ENCODE data around the gene SOX14. TPM values are rescaled to one million over a fixed set of nuclear protein-coding genes. Genes with fewer than 3 reads are reported as not detected.

The SOX14 gene
- total RNA-seq, 1 donor from 2014 or later, result not detected

DNA sequence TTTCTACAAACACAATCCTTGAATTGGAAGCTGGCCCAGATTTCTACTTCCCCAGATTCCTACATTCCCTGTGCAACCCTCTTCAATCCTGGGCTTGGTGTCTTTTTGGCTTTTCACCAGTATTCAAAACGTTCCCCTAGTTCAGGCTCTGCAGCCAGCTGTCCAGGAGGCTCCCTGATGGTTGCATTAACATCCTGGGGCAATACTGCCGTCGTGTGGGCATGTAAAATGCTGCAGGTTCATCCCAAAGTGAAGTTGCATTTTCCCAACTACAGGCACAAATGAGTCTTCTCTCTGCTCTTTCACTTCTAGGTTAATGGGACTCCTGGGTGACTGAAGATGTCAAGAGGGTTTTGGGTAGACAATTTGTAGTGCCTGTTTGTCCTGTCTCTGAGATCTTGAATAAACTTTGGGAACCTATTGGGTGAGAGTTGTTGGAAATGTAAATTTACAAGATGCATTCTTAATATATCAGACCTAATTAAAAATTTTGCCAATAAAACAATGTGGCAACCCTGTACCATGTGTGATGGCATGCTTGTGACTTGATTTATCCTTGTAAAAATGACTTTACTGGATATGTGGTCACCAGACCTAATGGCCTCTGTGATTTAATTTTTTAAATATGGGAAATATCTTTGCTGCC is 28.6 kb downstream of the SOX14 start:
- TF ChIP-seq, protein P1, sequence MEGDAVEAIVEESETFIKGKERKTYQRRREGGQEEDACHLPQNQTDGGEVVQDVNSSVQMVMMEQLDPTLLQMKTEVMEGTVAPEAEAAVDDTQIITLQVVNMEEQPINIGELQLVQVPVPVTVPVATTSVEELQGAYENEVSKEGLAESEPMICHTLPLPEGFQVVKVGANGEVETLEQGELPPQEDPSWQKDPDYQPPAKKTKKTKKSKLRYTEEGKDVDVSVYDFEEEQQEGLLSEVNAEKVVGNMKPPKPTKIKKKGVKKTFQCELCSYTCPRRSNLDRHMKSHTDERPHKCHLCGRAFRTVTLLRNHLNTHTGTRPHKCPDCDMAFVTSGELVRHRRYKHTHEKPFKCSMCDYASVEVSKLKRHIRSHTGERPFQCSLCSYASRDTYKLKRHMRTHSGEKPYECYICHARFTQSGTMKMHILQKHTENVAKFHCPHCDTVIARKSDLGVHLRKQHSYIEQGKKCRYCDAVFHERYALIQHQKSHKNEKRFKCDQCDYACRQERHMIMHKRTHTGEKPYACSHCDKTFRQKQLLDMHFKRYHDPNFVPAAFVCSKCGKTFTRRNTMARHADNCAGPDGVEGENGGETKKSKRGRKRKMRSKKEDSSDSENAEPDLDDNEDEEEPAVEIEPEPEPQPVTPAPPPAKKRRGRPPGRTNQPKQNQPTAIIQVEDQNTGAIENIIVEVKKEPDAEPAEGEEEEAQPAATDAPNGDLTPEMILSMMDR (IDR thresholded peaks at IDR 0.05; ENCODE audit: partially characterized antibody, unreplicated experiment), result peak; percentile 43
- DNase-seq, result peak; percentile 51
- H3K27me3 Mint-ChIP-seq (ENCODE audit: unreplicated experiment), result no peaks in the 10 kb centered on the region
- no peak overlapping the region for H3K4me3 Mint-ChIP-seq (ENCODE audit: unreplicated experiment)
- no peaks in the 10 kb centered on the region for H3K9me3 Mint-ChIP-seq (ENCODE audit: unreplicated experiment)
- H3K36me3 Mint-ChIP-seq (ENCODE audit: unreplicated experiment), result no peaks in the 10 kb centered on the region
- H3K4me1 Mint-ChIP-seq (ENCODE audit: low read depth, unreplicated experiment), result no peaks in the 10 kb centered on the region
- no peak overlapping the region for H3K27ac Mint-ChIP-seq (ENCODE audit: unreplicated experiment)

DNA sequence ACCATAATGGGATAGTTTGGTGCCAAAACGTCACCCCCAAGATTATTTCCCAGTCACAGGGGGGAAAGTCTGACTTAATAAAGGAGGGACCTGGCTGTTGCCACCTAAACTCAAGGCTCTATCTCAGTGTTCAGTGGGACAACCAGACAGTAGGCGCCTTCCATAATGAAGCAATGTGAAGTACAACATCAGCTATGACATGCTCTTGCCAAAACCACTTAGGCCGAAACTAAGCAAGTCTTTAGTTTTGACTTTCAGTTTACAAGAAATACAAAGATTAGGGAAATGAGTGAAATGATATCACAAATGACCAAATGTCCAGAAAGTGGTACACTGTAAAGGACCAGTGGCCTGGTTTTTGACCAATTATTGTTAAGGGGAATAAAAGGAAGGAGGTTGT is 32.9 kb downstream of the SOX14 start:
- Mint-ChIP-seq H3K4me3 (ENCODE audit: unreplicated experiment) (no peak overlapping the region), H3K9me3 (ENCODE audit: unreplicated experiment) (peaks cover 3% of the 10 kb centered on the region), H3K4me1 (ENCODE audit: low read depth, unreplicated experiment) (no peaks in the 10 kb centered on the region), H3K27me3 (ENCODE audit: unreplicated experiment) (peaks cover 2% of the 10 kb centered on the region), H3K36me3 (ENCODE audit: unreplicated experiment) (peaks cover 9% of the 10 kb centered on the region), H3K27ac (ENCODE audit: unreplicated experiment) (no peak overlapping the region)
- DNase-seq, result no peak
- TF ChIP-seq, protein P1 (IDR thresholded peaks at IDR 0.05; ENCODE audit: partially characterized antibody, unreplicated experiment), result no peak

DNA sequence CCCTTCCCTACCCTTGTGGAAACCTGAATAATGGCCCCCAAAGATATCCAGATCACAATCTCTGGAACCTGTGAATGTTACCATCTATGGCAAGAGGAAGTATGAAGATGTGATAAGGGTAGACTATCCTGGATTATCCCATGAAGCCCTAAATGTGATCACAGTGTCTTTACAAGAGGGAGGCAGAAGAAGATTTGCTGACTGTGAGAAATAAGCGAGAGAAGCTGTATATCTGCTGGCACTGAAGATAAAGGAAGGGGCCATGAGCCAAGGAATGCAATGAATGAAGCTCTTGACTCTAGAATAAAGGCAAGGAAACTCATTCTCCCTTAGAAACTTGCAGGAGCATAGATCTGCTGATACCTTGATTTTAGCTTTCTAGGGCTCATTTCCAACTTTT is 39.1 kb downstream of the SOX14 start:
- peaks cover 20% of the 10 kb centered on the region for H3K36me3 Mint-ChIP-seq (ENCODE audit: unreplicated experiment)
- TF ChIP-seq, protein P1 (IDR thresholded peaks at IDR 0.05; ENCODE audit: partially characterized antibody, unreplicated experiment), result no peak

DNA sequence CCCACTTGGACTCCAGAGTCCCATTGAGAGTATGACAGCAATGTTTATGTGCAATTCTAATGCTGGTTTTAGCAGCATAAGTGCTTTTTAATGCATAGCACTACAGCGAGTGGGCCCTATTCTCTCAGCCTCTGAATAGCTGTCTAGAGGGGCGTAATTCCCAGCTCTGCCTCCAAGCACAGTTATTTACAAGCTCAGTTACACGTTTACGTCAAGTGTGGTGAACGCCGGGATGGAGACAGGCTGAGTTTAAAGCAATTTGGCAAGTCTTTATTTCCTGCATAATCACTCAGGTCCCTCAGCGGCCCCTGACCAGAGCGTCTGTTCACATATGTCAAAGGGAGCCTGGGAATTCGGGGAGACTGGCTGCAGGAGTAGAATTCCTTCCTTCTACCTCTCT is 43.9 kb downstream of the SOX14 start:
- peaks cover 3% of the 10 kb centered on the region for H3K9me3 Mint-ChIP-seq (ENCODE audit: unreplicated experiment)
- no peak for DNase-seq
- peaks cover 8% of the 10 kb centered on the region for H3K27me3 Mint-ChIP-seq (ENCODE audit: unreplicated experiment)
- H3K36me3 Mint-ChIP-seq (ENCODE audit: unreplicated experiment), result peaks cover 9% of the 10 kb centered on the region
- H3K4me3 Mint-ChIP-seq (ENCODE audit: unreplicated experiment), result no peak overlapping the region
- H3K4me1 Mint-ChIP-seq (ENCODE audit: low read depth, unreplicated experiment), result peaks cover 2% of the 10 kb centered on the region
- TF ChIP-seq, protein P1 (IDR thresholded peaks at IDR 0.05; ENCODE audit: partially characterized antibody, unreplicated experiment), result no peak
- no peak overlapping the region for H3K27ac Mint-ChIP-seq (ENCODE audit: unreplicated experiment)

More for the DNA sequence above, 39.1 kb downstream of the SOX14 start:
- Mint-ChIP-seq H3K4me3 (ENCODE audit: unreplicated experiment) (no peak overlapping the region), H3K27ac (ENCODE audit: unreplicated experiment) (no peak overlapping the region), H3K9me3 (ENCODE audit: unreplicated experiment) (peaks cover 3% of the 10 kb centered on the region), H3K27me3 (ENCODE audit: unreplicated experiment) (peaks cover 5% of the 10 kb centered on the region), H3K4me1 (ENCODE audit: low read depth, unreplicated experiment) (peaks cover under 1% of the 10 kb centered on the region)
- DNase-seq, result no peak

DNA sequence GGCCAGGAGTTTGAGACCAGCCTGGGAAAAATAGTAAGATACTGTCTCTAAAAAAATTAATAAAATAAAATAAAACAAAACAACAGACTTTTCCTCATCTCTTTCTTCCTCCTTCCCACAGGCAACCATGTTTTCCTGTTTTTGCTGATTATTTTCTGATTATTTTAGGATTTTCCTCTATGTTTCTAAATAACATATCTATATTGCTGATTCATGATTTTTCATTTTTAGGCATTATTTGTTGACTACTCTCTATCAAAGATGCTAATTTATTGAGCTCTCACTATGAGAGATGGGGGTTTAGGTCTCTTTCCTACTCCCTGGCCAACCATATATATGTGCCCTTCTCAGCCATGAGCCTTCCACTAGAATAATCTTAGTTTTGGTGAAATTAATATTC is 45.4 kb downstream of the SOX14 start:
- H3K27me3 Mint-ChIP-seq (ENCODE audit: unreplicated experiment), result peaks cover 8% of the 10 kb centered on the region
- H3K4me1 Mint-ChIP-seq (ENCODE audit: low read depth, unreplicated experiment), result peaks cover 2% of the 10 kb centered on the region
- peaks cover 4% of the 10 kb centered on the region for H3K36me3 Mint-ChIP-seq (ENCODE audit: unreplicated experiment)
- peaks cover 3% of the 10 kb centered on the region for H3K9me3 Mint-ChIP-seq (ENCODE audit: unreplicated experiment)
- no peak overlapping the region for H3K27ac Mint-ChIP-seq (ENCODE audit: unreplicated experiment)
- no peak for DNase-seq
- TF ChIP-seq, protein P1 (IDR thresholded peaks at IDR 0.05; ENCODE audit: partially characterized antibody, unreplicated experiment), result no peak
- no peak overlapping the region for H3K4me3 Mint-ChIP-seq (ENCODE audit: unreplicated experiment)
